Tibial artery (tissue), 4 donors: ENCODE data around the gene CAP2.
A peak's percentile ranks its signal among the peaks of the same experiment; 100 is the strongest.

Source experiments
- DNase-seq, 2 donors: peaks; one replicate each; pipeline ENCODE4 v3.0.0-alpha.2; 2019
- H3K27ac ChIP-seq, 2 donors: fragments of 200-600 bp; sonication (generic) in 1 of 2; 1 replicate in 1 of 2; 2 replicates in 1 of 2; pipeline ENCODE4 v1.5.1; 2018 to 2019; ENCODE audit warnings: mild to moderate bottlenecking in 1 of 2
- H3K27me3 ChIP-seq, 2 donors: fragments of 200-600 bp; sonication (generic) in 1 of 2; one replicate each; pipeline versions ENCODE4 v1.5.1 to v1.6.0; 2016 to 2019
- H3K36me3 ChIP-seq, 3 donors: fragments of 200-600 bp; sonication (generic) in 2 of 3; one replicate each; pipeline ENCODE4 v1.5.1; 2016 to 2019; ENCODE audit warnings: mild to moderate bottlenecking in 2 of 3
- H3K4me1 ChIP-seq, 4 donors: fragments of 200-600 bp; sonication (generic) in 2 of 4; 1 replicate in 3 of 4; 2 replicates in 1 of 4; pipeline ENCODE4 v1.5.1; 2016 to 2019
- H3K4me3 ChIP-seq, 2 donors: fragments of 200-600 bp; sonication (generic) in 1 of 2; 1 replicate in 1 of 2; 2 replicates in 1 of 2; pipeline ENCODE4 v1.5.1; 2018 to 2019; ENCODE audit warnings: mild to moderate bottlenecking in 2 of 2
- H3K9me3 ChIP-seq, 3 donors: fragments of 200-600 bp; sonication (generic) in 1 of 3; one replicate each; pipeline ENCODE4 v1.5.1; 2016 to 2019
- CTCF ChIP-seq, 2 experiments: fragments of 200-600 bp in 1 of 2; fragments of 450-650 bp in 1 of 2; IDR thresholded peaks; one replicate each; pipeline ENCODE4 v1.5.1; 2017 to 2019; ENCODE audit warnings: antibody characterized with exemption in 2 of 2, mild to moderate bottlenecking in 1 of 2, moderate library complexity in 1 of 2
- intact Hi-C: fragments of 100-400 bp; cut with DNase I; formaldehyde crosslinking; loops from one replicate; pipeline ENCODE4 v1.15.0; 2023; ENCODE audit warnings: low total_unique reads

The CAP2 gene

DNA sequence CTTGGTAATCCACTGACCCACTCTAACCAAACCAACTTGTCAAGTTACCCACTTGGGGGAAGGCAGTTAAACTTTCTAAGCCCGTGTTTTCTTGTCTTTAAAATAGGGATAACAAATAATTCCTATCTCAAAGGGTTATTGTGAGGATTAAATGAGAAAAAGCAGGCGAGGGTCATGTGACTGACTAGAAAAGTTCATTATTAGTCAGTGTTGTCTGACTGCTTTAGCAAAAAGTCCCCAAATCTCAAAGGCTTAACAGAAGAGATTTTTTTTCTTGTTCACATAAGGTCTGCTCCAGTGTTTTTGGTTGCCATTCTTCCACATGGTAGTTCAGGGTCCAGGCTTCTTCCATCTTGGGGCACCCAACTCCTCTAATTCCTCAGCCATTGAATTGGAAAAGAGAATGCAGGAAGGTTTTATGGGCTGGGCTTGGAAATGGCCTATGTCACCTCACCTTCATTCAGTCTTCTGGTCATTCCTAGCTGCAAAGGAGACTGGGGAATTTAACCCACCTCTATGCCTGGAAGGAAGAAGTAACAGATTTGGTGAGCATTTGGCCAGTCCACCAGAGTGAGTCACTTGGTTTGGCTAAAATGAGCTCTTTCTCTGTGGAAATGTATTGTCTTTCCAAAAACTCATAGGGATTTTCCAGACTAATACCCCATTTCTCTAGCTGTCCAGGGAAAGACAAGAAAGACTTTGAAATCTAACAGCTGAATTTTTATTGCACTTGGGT, 77.0 kb downstream of the CAP2 start:
- H3K27ac ChIP-seq, result peak overlapping the region; percentile 64 to 68

DNA sequence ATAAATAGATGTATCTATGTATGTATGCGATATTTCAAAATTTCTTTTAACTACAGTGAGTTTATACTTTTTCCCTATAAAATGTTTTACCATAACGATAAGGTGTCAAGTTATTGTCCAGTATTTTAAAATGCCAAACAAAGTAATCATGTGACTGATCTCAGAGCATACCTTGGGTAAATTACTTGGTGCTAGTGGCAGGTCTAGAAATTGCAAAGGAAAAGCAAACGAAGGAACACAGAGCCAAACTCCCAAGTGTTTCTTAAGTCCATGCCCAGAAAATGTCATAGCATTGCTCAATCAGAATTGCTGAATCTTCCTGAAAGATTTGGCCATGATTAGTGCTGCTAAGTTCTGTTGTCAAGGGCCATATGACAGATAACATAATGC, 77.5 kb downstream of the CAP2 start:
- H3K4me3 ChIP-seq, result no peak overlapping the region
- intact Hi-C loops, result no loop called here

More for the DNA sequence above, 77.0 kb downstream of the CAP2 start:
- H3K4me1 ChIP-seq, result peaks cover 0 to 55% (median 16%) of the 10 kb centered on the region in 4 donors
- peak in 1 of 2 donors; percentile 26 for DNase-seq
- no peaks in the 10 kb centered on the region for H3K9me3 ChIP-seq
- intact Hi-C loops, result no loop called here
- H3K27me3 ChIP-seq, result no peaks in the 10 kb centered on the region
- no peak for TF ChIP-seq CTCF (IDR thresholded peaks at IDR 0.05)
- H3K4me3 ChIP-seq, result no peak overlapping the region
- H3K36me3 ChIP-seq, result peaks cover 0 to 18% (median 9%) of the 10 kb centered on the region in 3 donors

DNA sequence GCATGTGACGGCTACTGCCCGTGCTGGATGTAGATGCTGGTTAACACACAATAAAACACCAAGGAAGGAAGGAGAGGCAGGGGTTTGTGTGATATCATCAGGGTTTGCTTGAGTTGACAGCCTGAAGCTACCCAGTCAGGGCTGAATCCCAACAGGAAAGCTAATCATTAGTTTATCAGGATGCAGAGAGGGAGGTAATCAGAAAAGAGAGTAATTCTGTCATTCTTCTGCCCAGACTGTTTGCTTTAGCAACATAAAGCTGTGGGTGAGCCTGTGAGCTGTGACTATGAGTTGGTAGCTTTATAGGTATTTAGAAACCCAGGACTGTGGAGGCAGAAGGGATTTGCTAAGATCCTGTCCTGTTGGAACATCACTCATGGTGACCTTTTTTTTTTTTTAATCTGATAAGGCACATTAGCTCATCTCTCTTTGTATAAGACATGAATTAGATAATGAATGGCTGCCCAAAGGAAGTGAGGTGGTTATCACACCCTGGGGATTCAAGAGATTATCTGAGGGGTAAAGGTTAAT, 79.3 kb downstream of the CAP2 start:
- H3K4me3 ChIP-seq, result no peak overlapping the region
- no peaks in the 10 kb centered on the region for H3K27me3 ChIP-seq
- intact Hi-C loops, result no loop called here
- H3K4me1 ChIP-seq, result peaks cover 0 to 57% (median 16%) of the 10 kb centered on the region in 4 donors
- no peak for DNase-seq
- no peaks in the 10 kb centered on the region for H3K9me3 ChIP-seq
- H3K27ac ChIP-seq, result peak overlapping the region; percentile 57 to 63
- no peaks in the 10 kb centered on the region for H3K36me3 ChIP-seq
- no peak for TF ChIP-seq CTCF (IDR thresholded peaks at IDR 0.05)

More for the DNA sequence above, 77.5 kb downstream of the CAP2 start:
- H3K36me3 ChIP-seq, result peaks cover 0 to 13% (median 7%) of the 10 kb centered on the region in 3 donors
- DNase-seq, result no peak
- H3K27ac ChIP-seq, result peak overlapping the region; percentile 64 to 68
- H3K9me3 ChIP-seq, result no peaks in the 10 kb centered on the region
- H3K27me3 ChIP-seq, result no peaks in the 10 kb centered on the region
- TF ChIP-seq CTCF (IDR thresholded peaks at IDR 0.05), result peak; percentile 43 to 60
- peaks cover 0 to 57% (median 16%) of the 10 kb centered on the region in 4 donors for H3K4me1 ChIP-seq

- H3K27ac ChIP-seq, result peak overlapping the region; percentile 57 to 63
- H3K27me3 ChIP-seq, result no peaks in the 10 kb centered on the region
- H3K4me3 ChIP-seq, result no peak overlapping the region
- intact Hi-C loops, result no loop called here
- peaks cover 0 to 64% (median 16%) of the 10 kb centered on the region in 4 donors for H3K4me1 ChIP-seq
- no peak for DNase-seq
- TF ChIP-seq CTCF (IDR thresholded peaks at IDR 0.05), result no peak
- H3K36me3 ChIP-seq, result no peaks in the 10 kb centered on the region
- no peaks in the 10 kb centered on the region for H3K9me3 ChIP-seq
These were observed 80.2 kb downstream of the CAP2 start for GRCh38 chr6:17473554-17473953.

DNA sequence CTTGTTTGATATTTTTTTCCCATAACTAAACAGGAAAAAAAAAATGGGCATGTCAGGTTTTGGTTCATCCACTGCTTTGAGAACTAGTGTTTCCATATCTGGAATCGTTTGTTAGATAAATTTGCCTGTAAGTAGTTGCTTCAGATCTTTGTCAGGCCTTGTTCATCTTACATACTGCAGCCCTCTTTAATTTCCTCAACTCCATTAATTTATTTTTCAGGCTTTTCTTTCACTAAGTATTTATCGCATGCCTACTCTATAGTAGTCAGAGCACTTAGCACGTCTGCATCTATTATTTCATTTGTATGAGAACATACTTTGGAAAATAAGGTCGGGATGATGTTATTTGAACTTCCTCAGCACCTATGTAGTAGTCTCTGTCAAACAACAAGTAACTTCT, 80.9 kb downstream of the CAP2 start:
- intact Hi-C loops, result no loop called here
- H3K36me3 ChIP-seq, result no peaks in the 10 kb centered on the region
- H3K4me1 ChIP-seq, result peaks cover 0 to 70% (median 16%) of the 10 kb centered on the region in 4 donors
- H3K9me3 ChIP-seq, result no peaks in the 10 kb centered on the region
- no peak overlapping the region for H3K4me3 ChIP-seq
- no peaks in the 10 kb centered on the region for H3K27me3 ChIP-seq
- no peak for DNase-seq
- TF ChIP-seq CTCF (IDR thresholded peaks at IDR 0.05), result no peak
- H3K27ac ChIP-seq, result peak overlapping the region; percentile 57 to 63
